AG04449 (cell line): ENCODE results near the gene RWDD1.

ENCODE experiments used
- CTCF ChIA-PET: fragments of 350-600 bp; formaldehyde crosslinking; extraction: SDS; loops from one replicate; lab custom pipeline; 2021; ENCODE audit warnings: antibody characterized with exemption; lab: Yijun Ruan, JAX
- POLR2A ChIA-PET: fragments of 400-600, 350-600 bp; formaldehyde crosslinking; extraction: SDS; loops from one replicate; lab custom pipeline; 2020; ENCODE audit warnings: antibody characterized with exemption, inconsistent platforms; lab: Yijun Ruan, JAX
- DNase-seq: peaks from one replicate; pipeline ENCODE4 v3.0.0-alpha.2; 2010; ENCODE audit warnings: low read depth, low spot score
- H3K4me3 ChIP-seq: 2 replicates; pipeline ENCODE4 v1.5.1; 2011; ENCODE audit warnings: low read depth, mild to moderate bottlenecking, control low read depth, low read length
- TF ChIP-seq, protein P1 (sequence below): IDR thresholded peaks from one replicate; pipeline ENCODE4 v1.5.1; 2011; ENCODE audit warnings: mild to moderate bottlenecking, moderate library complexity, low read length, control low read depth, inconsistent platforms; ENCODE audit not compliant: insufficient read depth; ENCODE audit errors: missing control alignments

RWDD1 gene, protein sequence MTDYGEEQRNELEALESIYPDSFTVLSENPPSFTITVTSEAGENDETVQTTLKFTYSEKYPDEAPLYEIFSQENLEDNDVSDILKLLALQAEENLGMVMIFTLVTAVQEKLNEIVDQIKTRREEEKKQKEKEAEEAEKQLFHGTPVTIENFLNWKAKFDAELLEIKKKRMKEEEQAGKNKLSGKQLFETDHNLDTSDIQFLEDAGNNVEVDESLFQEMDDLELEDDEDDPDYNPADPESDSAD

DNA sequence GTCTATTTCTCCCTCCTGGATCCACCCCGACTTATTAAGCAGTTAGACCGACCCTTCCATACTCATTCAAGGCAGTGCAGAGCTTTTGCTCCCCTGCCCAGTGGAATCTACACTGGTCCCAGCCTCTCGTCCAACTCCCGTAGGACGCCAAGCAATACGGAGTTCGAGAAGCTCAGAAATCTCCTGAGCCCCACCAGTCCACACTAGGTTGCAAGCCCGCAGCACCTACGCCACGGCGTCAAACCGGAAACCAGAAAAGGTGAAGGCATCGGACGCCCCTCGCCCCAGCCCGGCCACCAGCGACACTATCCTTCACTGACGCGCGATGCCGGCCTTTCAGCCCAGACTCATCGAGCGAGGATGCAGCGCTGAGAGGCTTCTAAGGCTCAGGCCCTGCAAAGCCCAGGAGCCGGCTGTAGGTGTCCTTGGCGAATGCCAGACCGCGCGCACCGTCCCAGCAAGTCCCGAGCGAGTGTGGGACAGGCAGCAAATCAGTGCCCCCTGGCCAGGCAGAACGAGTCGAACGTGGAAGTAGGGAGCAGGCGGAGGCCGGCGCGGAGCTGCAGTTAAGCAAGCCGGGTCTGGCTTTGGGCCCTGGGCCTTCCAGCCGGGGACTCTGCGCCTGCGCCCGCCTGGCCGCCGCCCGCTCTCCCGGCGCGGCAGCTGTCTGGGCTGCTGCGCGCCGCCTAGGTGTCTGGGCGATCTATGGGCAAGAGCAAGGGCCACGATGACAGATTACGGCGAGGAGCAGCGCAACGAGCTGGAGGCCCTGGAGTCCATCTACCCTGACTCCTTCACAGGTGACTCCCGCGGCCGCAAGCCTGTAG is at the start of gene RWDD1:
RWDD1 (plus strand) TSS at position 649 of the 827 bp plus-strand sequence; CDS start at position 728, 79 bp downstream.
- TF ChIP-seq, protein P1, sequence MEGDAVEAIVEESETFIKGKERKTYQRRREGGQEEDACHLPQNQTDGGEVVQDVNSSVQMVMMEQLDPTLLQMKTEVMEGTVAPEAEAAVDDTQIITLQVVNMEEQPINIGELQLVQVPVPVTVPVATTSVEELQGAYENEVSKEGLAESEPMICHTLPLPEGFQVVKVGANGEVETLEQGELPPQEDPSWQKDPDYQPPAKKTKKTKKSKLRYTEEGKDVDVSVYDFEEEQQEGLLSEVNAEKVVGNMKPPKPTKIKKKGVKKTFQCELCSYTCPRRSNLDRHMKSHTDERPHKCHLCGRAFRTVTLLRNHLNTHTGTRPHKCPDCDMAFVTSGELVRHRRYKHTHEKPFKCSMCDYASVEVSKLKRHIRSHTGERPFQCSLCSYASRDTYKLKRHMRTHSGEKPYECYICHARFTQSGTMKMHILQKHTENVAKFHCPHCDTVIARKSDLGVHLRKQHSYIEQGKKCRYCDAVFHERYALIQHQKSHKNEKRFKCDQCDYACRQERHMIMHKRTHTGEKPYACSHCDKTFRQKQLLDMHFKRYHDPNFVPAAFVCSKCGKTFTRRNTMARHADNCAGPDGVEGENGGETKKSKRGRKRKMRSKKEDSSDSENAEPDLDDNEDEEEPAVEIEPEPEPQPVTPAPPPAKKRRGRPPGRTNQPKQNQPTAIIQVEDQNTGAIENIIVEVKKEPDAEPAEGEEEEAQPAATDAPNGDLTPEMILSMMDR = peak; percentile 2
- POLR2A ChIA-PET = interaction anchor here (0.6 to 1.7 kb wide), 6 partner anchors 10 to 354 kb away, joined by 3 to 6 read pairs (median 4); no protein-coding TSS in a partner anchor
- H3K4me3 ChIP-seq = peak within 1 kb of the TSS; percentile 94
- DNase-seq = peak; percentile 98
- CTCF ChIA-PET = interaction anchor here (0.7 to 7.4 kb wide), 16 partner anchors 8 to 356 kb away, joined by 3 to 66 read pairs (median 4); no protein-coding TSS in a partner anchor

DNA sequence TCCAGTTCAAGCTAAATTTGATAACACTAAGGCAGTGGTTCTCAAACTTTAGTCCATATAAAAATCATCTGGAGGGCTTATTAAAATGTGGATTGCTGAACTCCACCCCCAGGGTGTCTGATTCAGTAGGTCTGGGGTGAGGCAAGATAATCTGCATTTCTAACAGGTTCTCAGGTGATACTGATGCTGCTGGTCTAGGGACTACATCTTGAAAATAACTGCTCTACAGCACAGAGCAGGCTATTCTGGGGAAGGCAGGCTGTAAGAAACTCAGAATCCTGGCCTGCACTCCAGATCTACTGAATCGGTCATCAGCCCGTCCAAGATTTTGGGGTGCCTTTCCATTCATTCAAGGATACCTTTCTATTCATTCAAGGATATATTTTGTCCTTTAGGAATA is 48.4 kb upstream of the RWDD1 start:
- ChIA-PET POLR2A (no interaction called here), CTCF (interaction anchor here (1.3 to 5.0 kb wide), 5 partner anchors 10 to 254 kb away, joined by 3 to 41 read pairs (median 11); partner anchors contain the start of gene CALHM5)
- no peak for DNase-seq
- TF ChIP-seq, protein P1 = no peak
- H3K4me3 ChIP-seq = no peak overlapping the region

DNA sequence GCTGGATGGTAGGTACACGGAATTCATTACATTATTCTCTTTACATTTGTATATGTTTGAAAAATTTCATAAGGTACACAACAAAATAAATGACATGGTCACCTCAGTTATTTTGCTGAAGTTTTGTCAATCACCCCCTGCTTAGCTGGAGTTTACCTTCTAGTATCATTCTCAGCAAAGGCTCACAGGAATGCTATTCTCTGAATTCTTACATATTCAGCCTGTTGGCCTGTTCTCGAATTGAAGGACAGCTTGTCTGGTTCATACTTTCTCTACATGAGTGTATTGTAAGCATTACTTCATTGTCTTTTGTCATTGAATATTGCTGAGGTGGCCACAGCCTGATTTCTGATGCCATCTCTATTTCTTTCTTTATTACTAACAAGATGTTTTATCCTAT is 47.1 kb upstream of the RWDD1 start:
- CTCF ChIA-PET = interaction anchor here (1.1 to 5.0 kb wide), 4 partner anchors 10 to 236 kb away, joined by 3 to 41 read pairs (median 21); partner anchors contain the start of gene CALHM5
- no peak overlapping the region for H3K4me3 ChIP-seq
- TF ChIP-seq, protein P1 = no peak
- POLR2A ChIA-PET = no interaction called here
- DNase-seq = no peak

DNA sequence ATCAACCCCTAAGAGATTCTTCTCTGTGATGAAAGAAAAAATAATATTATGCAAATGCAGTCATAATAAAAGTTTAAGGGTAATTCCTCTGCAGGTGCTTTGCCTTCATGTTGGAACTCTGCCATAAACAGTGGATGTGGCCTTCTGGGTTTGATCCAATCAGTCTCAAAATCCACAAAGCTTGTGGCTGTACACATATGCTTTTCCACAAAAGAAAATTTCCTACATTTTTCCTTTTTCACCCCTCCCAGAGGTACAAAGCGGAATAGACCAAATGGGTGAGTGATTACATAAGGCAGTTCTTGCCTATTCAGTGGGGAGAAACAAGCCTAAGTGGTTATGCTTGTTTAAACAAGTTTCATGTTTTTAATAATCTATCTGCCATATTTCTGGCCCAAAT is 43.2 kb upstream of the RWDD1 start:
- POLR2A ChIA-PET = no interaction called here
- no peak overlapping the region for H3K4me3 ChIP-seq
- CTCF ChIA-PET = interaction anchor here (0.9 to 2.2 kb wide), 7 partner anchors 10 to 260 kb away, joined by 3 to 10 read pairs (median 3); partner anchors contain the start of gene CALHM5
- TF ChIP-seq, protein P1 = no peak
- DNase-seq = no peak

DNA sequence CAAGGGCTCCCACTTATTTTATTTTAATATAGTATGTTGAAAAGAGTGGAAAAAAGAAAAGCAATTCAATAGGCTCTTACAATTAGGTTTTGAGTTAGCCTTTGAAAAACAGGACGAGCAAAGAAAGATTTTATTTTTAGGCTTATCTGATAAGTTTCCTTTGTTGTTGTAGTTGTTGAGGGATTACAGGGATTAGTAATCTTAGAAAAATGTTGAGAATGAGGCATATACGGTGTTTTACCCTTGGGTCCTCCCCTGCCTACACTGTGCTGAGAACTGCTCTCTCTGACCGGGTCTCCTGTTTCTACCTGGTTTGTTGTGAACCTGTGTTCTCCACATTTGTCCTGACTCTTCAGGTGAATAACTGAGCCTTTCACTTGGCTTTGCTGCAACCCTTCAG is 42.5 kb upstream of the RWDD1 start:
- ChIA-PET CTCF (interaction anchor here (0.9 to 2.2 kb wide), 8 partner anchors 11 to 312 kb away, joined by 3 to 10 read pairs (median 3); partner anchors contain the start of gene CALHM5), POLR2A (no interaction called here)
- TF ChIP-seq, protein P1 = no peak
- H3K4me3 ChIP-seq = no peak overlapping the region
- no peak for DNase-seq
